ENCODE results near the gene CACHD1. TPM values are rescaled to one million over a fixed set of nuclear protein-coding genes. Genes with fewer than 3 reads are reported as not detected.

Gene CACHD1
- total RNA-seq, 1 experiment from 2014 or later, result 8.4 TPM

DNA sequence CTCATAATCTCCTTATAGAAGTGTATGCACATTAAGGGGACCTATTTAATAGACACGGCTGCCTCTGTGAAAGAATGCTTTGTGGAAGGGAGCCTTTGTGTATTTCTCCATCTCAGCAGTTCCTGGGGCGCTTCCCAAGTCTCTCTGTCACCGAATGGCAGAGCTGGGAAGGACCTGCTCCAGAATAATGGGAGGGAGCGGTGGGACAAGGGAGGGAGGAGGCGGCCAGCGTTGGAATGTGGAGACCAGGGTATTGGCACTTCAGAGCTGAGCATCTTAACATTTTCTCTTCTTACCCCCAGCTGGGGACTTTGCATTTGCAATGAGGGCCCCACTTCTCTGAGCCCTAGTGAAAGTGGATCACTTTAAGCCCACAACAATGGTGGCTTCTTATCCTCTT, 23.9 kb downstream of the CACHD1 start:
- ATAC-seq, result no peak
- Histone ChIP-seq H3K4me1 (ENCODE audit: control insufficient read depth in 1 of 2, insufficient read depth in 2 of 2, low read length in 2 of 2) (peaks cover 0 to 5% of the 10 kb centered on the region in 2 experiments; a peak in 1 of 4 replicates), H3K9me3 (ENCODE audit: control insufficient read depth in 1 of 2, insufficient read depth in 1 of 2, low read depth in 1 of 2, low read length in 2 of 2) (no peaks in the 10 kb centered on the region), H3K4me3 (replicated peaks in 1 of 2; ENCODE audit: low read depth in 1 of 2, low read length in 2 of 2) (no peak overlapping the region), H3K36me3 (ENCODE audit: control insufficient read depth in 1 of 2, insufficient read depth in 2 of 2, low read length in 2 of 2) (no peaks in the 10 kb centered on the region), H3K9ac (ENCODE audit: low read length) (no peak overlapping the region), H3K9me2 (ENCODE audit: insufficient read depth) (no peaks in the 10 kb centered on the region), H3K4me2 (ENCODE audit: low read length) (no peak overlapping the region), H3K79me2 (ENCODE audit: insufficient read depth, low read length) (no peaks in the 10 kb centered on the region; the same call in 1 of the 2 replicates), H3K27ac (ENCODE audit: low read depth, low read length) (no peak overlapping the region), H4K20me1 (ENCODE audit: insufficient read depth) (no peaks in the 10 kb centered on the region), H2AFZ (ENCODE audit: low read depth, low read length, poor library complexity, severe bottlenecking) (no peak overlapping the region), H3K27me3 (ENCODE audit: insufficient read depth, low read length) (no peaks in the 10 kb centered on the region)
- TF ChIP-seq SIN3A (IDR thresholded peaks at IDR 0.05; ENCODE audit: low read depth), result no peak
- TF ChIP-seq FOSL1 (IDR thresholded peaks at IDR 0.05; ENCODE audit: low read depth), result no peak
- TF ChIP-seq SRF (IDR thresholded peaks at IDR 0.05; ENCODE audit: low read depth), result no peak
- TF ChIP-seq YY1 (IDR thresholded peaks at IDR 0.05; ENCODE audit: extremely low read depth, insufficient replicate concordance, low read depth, low read length), result no peak
- TF ChIP-seq POLR2A (IDR thresholded peaks at IDR 0.05; ENCODE audit: borderline replicate concordance, extremely low read depth, insufficient read depth, insufficient read length), result no peak
- no peak for TF ChIP-seq EZH2 (IDR thresholded peaks at IDR 0.05)
- no peak for TF ChIP-seq ZNF274 (IDR thresholded peaks at IDR 0.05; ENCODE audit: low read depth, low read length)
- CTCF ChIA-PET, result no interaction called here
- DNase-seq (ENCODE audit: low read depth, low spot score), result no peak
- POLR2A ChIA-PET, result no interaction called here
- BruUV-seq (replicated peaks), result no TSS peak
- intact Hi-C loops (cut with micrococcal nuclease), result no loop called here
- RAD21 ChIA-PET (ENCODE audit: low non-redundant PET in 1 of 2, low total read pairs in 2 of 2, uncharacterized antibody in 2 of 2, unreplicated experiment in 2 of 2), result no interaction called here

DNA sequence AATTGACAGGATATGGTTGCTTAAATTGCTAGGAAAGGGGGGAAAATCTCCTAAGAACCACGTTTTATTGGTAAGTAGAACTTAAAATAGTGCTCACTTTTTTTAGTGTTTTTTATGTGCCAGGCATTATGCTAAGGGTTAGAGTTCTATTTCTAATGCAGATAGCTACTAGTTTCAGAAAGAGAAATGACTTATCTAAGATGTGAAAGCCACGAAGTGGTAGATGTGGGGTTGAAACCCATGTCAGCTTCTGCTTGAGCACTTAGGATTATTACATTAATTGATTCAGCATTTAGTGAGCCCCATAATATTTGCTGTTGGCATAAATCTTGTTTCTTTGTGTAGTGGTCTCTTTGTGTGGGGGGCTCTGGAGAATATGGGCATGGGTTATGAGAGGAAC, 24.7 kb downstream of the CACHD1 start:
- H3K4me3 ChIP-seq (replicated peaks in 1 of 2; ENCODE audit: low read depth in 1 of 2, low read length in 2 of 2), result no peak overlapping the region
- H3K4me1 ChIP-seq (ENCODE audit: control insufficient read depth in 1 of 2, insufficient read depth in 2 of 2, low read length in 2 of 2), result peaks cover 0 to 5% of the 10 kb centered on the region in 2 experiments; a peak in 1 of 4 replicates
- TF ChIP-seq SIN3A (IDR thresholded peaks at IDR 0.05; ENCODE audit: low read depth) (no peak), POLR2A (IDR thresholded peaks at IDR 0.05; ENCODE audit: borderline replicate concordance, extremely low read depth, insufficient read depth, insufficient read length) (no peak), FOSL1 (IDR thresholded peaks at IDR 0.05; ENCODE audit: low read depth) (no peak), RAD21 (IDR thresholded peaks at IDR 0.05; ENCODE audit: low read depth) (no peak), CEBPB (IDR thresholded peaks at IDR 0.05; ENCODE audit: low read depth) (no peak), SP1 (IDR thresholded peaks at IDR 0.05; ENCODE audit: low read depth) (no peak), EZH2phosphoT487 (IDR thresholded peaks at IDR 0.05; ENCODE audit: borderline replicate concordance) (no peak), ZNF274 (IDR thresholded peaks at IDR 0.05; ENCODE audit: low read depth, low read length) (no peak), YY1 (IDR thresholded peaks at IDR 0.05; ENCODE audit: extremely low read depth, insufficient replicate concordance, low read depth, low read length) (no peak), TCF7L2 (IDR thresholded peaks at IDR 0.05; ENCODE audit: borderline replicate concordance, extremely low read depth, insufficient read depth, insufficient read length) (no peak), SRF (IDR thresholded peaks at IDR 0.05; ENCODE audit: low read depth) (no peak), POLR2AphosphoS5 (IDR thresholded peaks at IDR 0.05; ENCODE audit: low read depth, low read length) (no peak)
- TF ChIP-seq, protein P1, sequence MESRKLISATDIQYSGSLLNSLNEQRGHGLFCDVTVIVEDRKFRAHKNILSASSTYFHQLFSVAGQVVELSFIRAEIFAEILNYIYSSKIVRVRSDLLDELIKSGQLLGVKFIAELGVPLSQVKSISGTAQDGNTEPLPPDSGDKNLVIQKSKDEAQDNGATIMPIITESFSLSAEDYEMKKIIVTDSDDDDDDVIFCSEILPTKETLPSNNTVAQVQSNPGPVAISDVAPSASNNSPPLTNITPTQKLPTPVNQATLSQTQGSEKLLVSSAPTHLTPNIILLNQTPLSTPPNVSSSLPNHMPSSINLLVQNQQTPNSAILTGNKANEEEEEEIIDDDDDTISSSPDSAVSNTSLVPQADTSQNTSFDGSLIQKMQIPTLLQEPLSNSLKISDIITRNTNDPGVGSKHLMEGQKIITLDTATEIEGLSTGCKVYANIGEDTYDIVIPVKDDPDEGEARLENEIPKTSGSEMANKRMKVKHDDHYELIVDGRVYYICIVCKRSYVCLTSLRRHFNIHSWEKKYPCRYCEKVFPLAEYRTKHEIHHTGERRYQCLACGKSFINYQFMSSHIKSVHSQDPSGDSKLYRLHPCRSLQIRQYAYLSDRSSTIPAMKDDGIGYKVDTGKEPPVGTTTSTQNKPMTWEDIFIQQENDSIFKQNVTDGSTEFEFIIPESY (IDR thresholded peaks at IDR 0.05; ENCODE audit: extremely low read depth, insufficient replicate concordance, low read length), result no peak
- TF ChIP-seq, protein P2, sequence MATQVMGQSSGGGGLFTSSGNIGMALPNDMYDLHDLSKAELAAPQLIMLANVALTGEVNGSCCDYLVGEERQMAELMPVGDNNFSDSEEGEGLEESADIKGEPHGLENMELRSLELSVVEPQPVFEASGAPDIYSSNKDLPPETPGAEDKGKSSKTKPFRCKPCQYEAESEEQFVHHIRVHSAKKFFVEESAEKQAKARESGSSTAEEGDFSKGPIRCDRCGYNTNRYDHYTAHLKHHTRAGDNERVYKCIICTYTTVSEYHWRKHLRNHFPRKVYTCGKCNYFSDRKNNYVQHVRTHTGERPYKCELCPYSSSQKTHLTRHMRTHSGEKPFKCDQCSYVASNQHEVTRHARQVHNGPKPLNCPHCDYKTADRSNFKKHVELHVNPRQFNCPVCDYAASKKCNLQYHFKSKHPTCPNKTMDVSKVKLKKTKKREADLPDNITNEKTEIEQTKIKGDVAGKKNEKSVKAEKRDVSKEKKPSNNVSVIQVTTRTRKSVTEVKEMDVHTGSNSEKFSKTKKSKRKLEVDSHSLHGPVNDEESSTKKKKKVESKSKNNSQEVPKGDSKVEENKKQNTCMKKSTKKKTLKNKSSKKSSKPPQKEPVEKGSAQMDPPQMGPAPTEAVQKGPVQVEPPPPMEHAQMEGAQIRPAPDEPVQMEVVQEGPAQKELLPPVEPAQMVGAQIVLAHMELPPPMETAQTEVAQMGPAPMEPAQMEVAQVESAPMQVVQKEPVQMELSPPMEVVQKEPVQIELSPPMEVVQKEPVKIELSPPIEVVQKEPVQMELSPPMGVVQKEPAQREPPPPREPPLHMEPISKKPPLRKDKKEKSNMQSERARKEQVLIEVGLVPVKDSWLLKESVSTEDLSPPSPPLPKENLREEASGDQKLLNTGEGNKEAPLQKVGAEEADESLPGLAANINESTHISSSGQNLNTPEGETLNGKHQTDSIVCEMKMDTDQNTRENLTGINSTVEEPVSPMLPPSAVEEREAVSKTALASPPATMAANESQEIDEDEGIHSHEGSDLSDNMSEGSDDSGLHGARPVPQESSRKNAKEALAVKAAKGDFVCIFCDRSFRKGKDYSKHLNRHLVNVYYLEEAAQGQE (IDR thresholded peaks at IDR 0.05; ENCODE audit: low read depth), result no peak
- no peaks in the 10 kb centered on the region for H3K9me2 ChIP-seq (ENCODE audit: insufficient read depth)
- CTCF ChIA-PET, result no interaction called here
- POLR2A ChIA-PET, result no interaction called here
- H3K79me2 ChIP-seq (ENCODE audit: insufficient read depth, low read length), result no peaks in the 10 kb centered on the region
- intact Hi-C loops (cut with micrococcal nuclease), result no loop called here
- RAD21 ChIA-PET (ENCODE audit: low non-redundant PET in 1 of 2, low total read pairs in 2 of 2, uncharacterized antibody in 2 of 2, unreplicated experiment in 2 of 2), result no interaction called here
- no peak for DNase-seq (ENCODE audit: low read depth, low spot score)
- H3K27me3 ChIP-seq (ENCODE audit: insufficient read depth, low read length), result no peaks in the 10 kb centered on the region
- no peaks in the 10 kb centered on the region for H3K9me3 ChIP-seq (ENCODE audit: control insufficient read depth in 1 of 2, insufficient read depth in 1 of 2, low read depth in 1 of 2, low read length in 2 of 2)
- H3K27ac ChIP-seq (ENCODE audit: low read depth, low read length), result no peak overlapping the region
- no peaks in the 10 kb centered on the region for H3K36me3 ChIP-seq (ENCODE audit: control insufficient read depth in 1 of 2, insufficient read depth in 2 of 2, low read length in 2 of 2)
- no peaks in the 10 kb centered on the region for H4K20me1 ChIP-seq (ENCODE audit: insufficient read depth)
- BruUV-seq (replicated peaks), result no TSS peak
- no peak overlapping the region for H3K9ac ChIP-seq (ENCODE audit: low read length)
- ATAC-seq, result no peak
- no peak overlapping the region for H3K4me2 ChIP-seq (ENCODE audit: low read length)
- H2AFZ ChIP-seq (ENCODE audit: low read depth, low read length, poor library complexity, severe bottlenecking), result no peak overlapping the region

Measured in HCT116 (cell line).